Hepatocyte (in vitro differentiated cells): Measurements from ENCODE around the gene OBSL1. TPM values are rescaled to one million over a fixed set of nuclear protein-coding genes. Genes with fewer than 3 reads are reported as not detected.

Source experiments
- DNase-seq: peaks from one replicate; pipeline ENCODE4 v3.0.0-alpha.2; 2016; ENCODE audit warnings: low spot score
- H2AFZ ChIP-seq: fragments of 200-600 bp; sonication (generic); 2 replicates; pipeline ENCODE4 v1.6.0; 2016; ENCODE audit warnings: antibody characterized with exemption, mild to moderate bottlenecking
- H3K27ac ChIP-seq: fragments of 200-600 bp; sonication (generic); 2 replicates; pipeline ENCODE4 v1.5.1; 2016; ENCODE audit warnings: mild to moderate bottlenecking
- H3K27me3 ChIP-seq: fragments of 200-600 bp; sonication (generic); 2 replicates; pipeline ENCODE4 v1.6.1; 2016
- H3K36me3 ChIP-seq: fragments of 200-600 bp; sonication (generic); replicated peaks from 2 replicates; pipeline ENCODE4 v1.5.1; 2016; ENCODE audit warnings: low read depth; ENCODE audit not compliant: insufficient read depth
- H3K4me1 ChIP-seq: fragments of 200-600 bp; sonication (generic); 2 replicates; pipeline ENCODE4 v1.5.1; 2016; ENCODE audit warnings: mild to moderate bottlenecking, moderate library complexity; ENCODE audit not compliant: insufficient read depth
- H3K4me2 ChIP-seq: fragments of 200-600 bp; sonication (generic); 2 replicates; pipeline ENCODE4 v1.6.0; 2016
- H3K4me3 ChIP-seq: fragments of 200-600 bp; sonication (generic); 2 replicates; pipeline ENCODE4 v1.5.1; 2016; ENCODE audit warnings: mild to moderate bottlenecking
- H3K79me2 ChIP-seq: fragments of 200-600 bp; sonication (generic); 2 replicates; pipeline ENCODE4 v1.6.0; 2017; ENCODE audit warnings: mild to moderate bottlenecking
- H3K9me2 ChIP-seq: fragments of 200-600 bp; sonication (generic); replicated peaks from 2 replicates; pipeline ENCODE4 v1.6.0; 2017; ENCODE audit warnings: mild to moderate bottlenecking; ENCODE audit not compliant: insufficient read depth
- H3K9me3 ChIP-seq: fragments of 200-600 bp; sonication (generic); 2 replicates; pipeline ENCODE4 v1.5.1; 2016; ENCODE audit warnings: low read depth, mild to moderate bottlenecking
- H4K20me1 ChIP-seq: fragments of 200-600 bp; sonication (generic); 2 replicates; pipeline ENCODE4 v1.6.0; 2016; ENCODE audit warnings: mild to moderate bottlenecking; ENCODE audit not compliant: insufficient read depth, poor library complexity, severe bottlenecking
- CTCF ChIP-seq: fragments of 200-600 bp; sonication (generic); IDR thresholded peaks from 2 replicates; pipeline ENCODE4 v1.5.1; 2016; ENCODE audit warnings: antibody characterized with exemption, mild to moderate bottlenecking; ENCODE audit not compliant: poor library complexity
- EZH2 ChIP-seq: fragments of 200-600 bp; sonication (generic); IDR thresholded peaks from 2 replicates; pipeline ENCODE4 v1.6.1; 2016; ENCODE audit warnings: antibody characterized with exemption, mild to moderate bottlenecking, borderline replicate concordance
- EZH2phosphoT487 ChIP-seq: fragments of 200-600 bp; sonication (generic); IDR thresholded peaks from one replicate; pipeline ENCODE4 v1.6.1; 2018; ENCODE audit warnings: antibody characterized with exemption, mild to moderate bottlenecking, low read depth, moderate library complexity; ENCODE audit not compliant: unreplicated experiment, severe bottlenecking
- WGBS: methylation state at CpG from one replicate; pipeline ENCODE4 v1.1.6; 2016; ENCODE audit warnings: low lambda C conversion rate; ENCODE audit errors: missing lambda C conversion rate; 5-methylcytosine and 5-hydroxymethylcytosine counted together
- polyA plus RNA-seq: library from polyadenylated mRNA; unstranded; fragments of >200 nt; fragmentation: Nextera tagmentation; extraction: Ambion mirVana; gene quantifications from 2 replicates; pipeline ENCODE4 v1.2.1, GENCODE V29; 2016
- total RNA-seq: library from RNA; depleted of rRNA; stranded (reverse); fragments of >200 nt; gene quantifications from 2 replicates; pipeline ENCODE4 v1.2.3, GENCODE V29; 2014

The OBSL1 gene
- total and polyA plus RNA-seq, 2 experiments from 2014 or later, result 61.0 to 84.6 TPM

- Histone ChIP-seq H3K9me2 (no peaks in the 10 kb centered on the region), H3K9me3 (no peaks in the 10 kb centered on the region), H4K20me1 (no peaks in the 10 kb centered on the region), H3K79me2 (no peaks in the 10 kb centered on the region), H3K27me3 (peaks cover 35% of the 10 kb centered on the region), H3K4me2 (peak overlapping the region; percentile 71), H2AFZ (no peak overlapping the region), H3K36me3 (no peaks in the 10 kb centered on the region), H3K27ac (no peak overlapping the region), H3K4me1 (no peaks in the 10 kb centered on the region), H3K4me3 (no peak overlapping the region)
- peak; percentile 95 for DNase-seq
- 20% methylated on average over 21 of the region's 21 CpGs for WGBS
- no peak for TF ChIP-seq EZH2
- TF ChIP-seq CTCF, result peak; percentile 97
Observed at GRCh38 chr2:219530048-219530963, 41.0 kb downstream of the OBSL1 start.

- TF ChIP-seq EZH2, result no peak
- TF ChIP-seq EZH2phosphoT487, result no peak
- TF ChIP-seq CTCF, result no peak
- no peak for DNase-seq
- Histone ChIP-seq H3K79me2 (no peaks in the 10 kb centered on the region), H3K4me3 (no peak overlapping the region), H3K9me3 (no peaks in the 10 kb centered on the region), H4K20me1 (no peaks in the 10 kb centered on the region), H3K36me3 (no peaks in the 10 kb centered on the region), H3K4me2 (no peak overlapping the region), H3K27ac (no peak overlapping the region), H2AFZ (no peak overlapping the region), H3K27me3 (peaks cover 59% of the 10 kb centered on the region), H3K4me1 (peaks cover 10% of the 10 kb centered on the region), H3K9me2 (no peaks in the 10 kb centered on the region)
- WGBS, result 74% methylated on average over 5 of the region's 5 CpGs
Observed at GRCh38 chr2:219527472-219527871, 43.9 kb downstream of the OBSL1 start.

- Histone ChIP-seq H3K9me2 (no peaks in the 10 kb centered on the region), H2AFZ (no peak overlapping the region), H3K9me3 (no peaks in the 10 kb centered on the region), H3K27me3 (peaks cover 61% of the 10 kb centered on the region), H3K36me3 (no peaks in the 10 kb centered on the region), H3K4me2 (no peak overlapping the region), H3K4me3 (no peak overlapping the region), H3K4me1 (peaks cover 15% of the 10 kb centered on the region), H3K79me2 (no peaks in the 10 kb centered on the region), H3K27ac (no peak overlapping the region), H4K20me1 (no peaks in the 10 kb centered on the region)
- TF ChIP-seq EZH2phosphoT487 (no peak), CTCF (no peak), EZH2 (no peak)
- DNase-seq, result no peak
- whole genome bisulfite sequencing, result 50% methylated on average over 6 of the region's 6 CpGs
Observed at GRCh38 chr2:219527076-219527394, 44.3 kb downstream of the OBSL1 start.
